Osteoblast (primary cell): ENCODE results near the gene NAXD. TPM values are rescaled to one million over a fixed set of nuclear protein-coding genes. Genes with fewer than 3 reads are reported as not detected.

ENCODE experiments used
- DNase-seq: peaks from one replicate; pipeline ENCODE4 v3.0.0; 2011; ENCODE audit warnings: low spot score, mixed read lengths; ENCODE audit not compliant: insufficient read length; ENCODE audit errors: missing footprints
- H2AFZ ChIP-seq: 2 replicates; pipeline ENCODE4 v1.6.0; 2011; ENCODE audit warnings: mild to moderate bottlenecking, low read length
- H3K27ac ChIP-seq: 2 replicates; pipeline ENCODE4 v1.5.1; 2011; ENCODE audit warnings: mild to moderate bottlenecking, low read depth, low read length, moderate library complexity
- H3K27me3 ChIP-seq: 2 replicates; pipeline ENCODE4 v1.6.0; 2012; ENCODE audit warnings: mild to moderate bottlenecking, control low read depth, inconsistent platforms, low read length, moderate library complexity; ENCODE audit not compliant: insufficient read depth
- H3K36me3 ChIP-seq: 2 replicates; pipeline ENCODE4 v1.5.1; 2011; ENCODE audit warnings: mild to moderate bottlenecking, low read length, control low read depth, moderate library complexity; ENCODE audit not compliant: insufficient read depth
- H3K4me1 ChIP-seq: 2 replicates; pipeline ENCODE4 v1.5.1; 2011; ENCODE audit warnings: mild to moderate bottlenecking, low read length, control low read depth, moderate library complexity; ENCODE audit not compliant: insufficient read depth
- H3K4me2 ChIP-seq: 2 replicates; pipeline ENCODE4 v1.6.0; 2011; ENCODE audit warnings: mild to moderate bottlenecking, low read length; ENCODE audit not compliant: insufficient read depth
- H3K4me3 ChIP-seq: fragments of 200-600 bp; sonication (generic); 3 replicates; pipeline ENCODE4 v1.5.1; 2012; ENCODE audit warnings: mild to moderate bottlenecking, low read length, inconsistent platforms; ENCODE audit not compliant: insufficient read depth
- H3K79me2 ChIP-seq: 2 replicates; pipeline ENCODE4 v1.6.0; 2012; ENCODE audit warnings: mild to moderate bottlenecking, low read length, control low read depth, inconsistent platforms; ENCODE audit not compliant: insufficient read depth
- H3K9me3 ChIP-seq: 2 replicates; pipeline ENCODE4 v1.5.1; 2011; ENCODE audit warnings: low read depth, low read length, control low read depth
- H4K20me1 ChIP-seq: 2 replicates; pipeline ENCODE4 v1.6.0; 2012; ENCODE audit warnings: mild to moderate bottlenecking, low read length, control low read depth; ENCODE audit not compliant: insufficient read depth
- CTCF ChIP-seq: IDR thresholded peaks from 2 replicates; pipeline ENCODE4 v1.5.1; 2011; ENCODE audit warnings: mild to moderate bottlenecking, low read depth, low read length, moderate library complexity; ENCODE audit errors: extremely low read depth
- total RNA-seq: library from RNA; depleted of rRNA; stranded (reverse); fragments of >200 nt; gene quantifications from 2 replicates; pipeline ENCODE4 v1.2.3, GENCODE V29; 2012

Gene NAXD
- total RNA-seq, 1 donor: 15.9 TPM

- H3K27ac ChIP-seq: no peak overlapping the region
- no peaks in the 10 kb centered on the region for H3K79me2 ChIP-seq
- H2AFZ ChIP-seq: no peak overlapping the region
- H3K36me3 ChIP-seq: no peaks in the 10 kb centered on the region
- no peak overlapping the region for H3K4me2 ChIP-seq
- DNase-seq: no peak
- H3K9me3 ChIP-seq: no peaks in the 10 kb centered on the region
- H3K4me1 ChIP-seq: peaks cover 6% of the 10 kb centered on the region
- TF ChIP-seq CTCF: no peak
- no peaks in the 10 kb centered on the region for H4K20me1 ChIP-seq
- no peaks in the 10 kb centered on the region for H3K27me3 ChIP-seq
- no peak overlapping the region for H3K4me3 ChIP-seq
These were observed 25.5 kb upstream of the NAXD start for GRCh38 chr13:110589793-110590390.

GRCh38 chr13:110590577-110590976 is 24.8 kb upstream of the NAXD start:
- H3K36me3 ChIP-seq: no peaks in the 10 kb centered on the region
- H2AFZ ChIP-seq: no peak overlapping the region
- no peak overlapping the region for H3K4me2 ChIP-seq
- no peak for TF ChIP-seq CTCF
- H3K4me1 ChIP-seq: peaks cover 6% of the 10 kb centered on the region
- H3K4me3 ChIP-seq: no peak overlapping the region
- H3K27me3 ChIP-seq: no peaks in the 10 kb centered on the region
- H3K79me2 ChIP-seq: no peaks in the 10 kb centered on the region
- no peaks in the 10 kb centered on the region for H3K9me3 ChIP-seq
- H3K27ac ChIP-seq: no peak overlapping the region
- no peaks in the 10 kb centered on the region for H4K20me1 ChIP-seq
- no peak for DNase-seq

- Histone ChIP-seq H3K27me3 (no peaks in the 10 kb centered on the region), H3K4me1 (peaks cover 6% of the 10 kb centered on the region), H3K4me2 (no peak overlapping the region), H3K36me3 (no peaks in the 10 kb centered on the region), H4K20me1 (no peaks in the 10 kb centered on the region), H3K79me2 (no peaks in the 10 kb centered on the region), H2AFZ (no peak overlapping the region), H3K9me3 (no peaks in the 10 kb centered on the region), H3K4me3 (no peak overlapping the region), H3K27ac (no peak overlapping the region)
- no peak for DNase-seq
- TF ChIP-seq CTCF: no peak
These were observed 22.7 kb upstream of the NAXD start for GRCh38 chr13:110592665-110593064.

GRCh38 chr13:110593430-110594130 is 21.8 kb upstream of the NAXD start:
- TF ChIP-seq CTCF: peak; percentile 59
- H3K4me3 ChIP-seq: no peak overlapping the region
- H3K79me2 ChIP-seq: no peaks in the 10 kb centered on the region
- no peak overlapping the region for H2AFZ ChIP-seq
- no peaks in the 10 kb centered on the region for H3K36me3 ChIP-seq
- H3K27me3 ChIP-seq: no peaks in the 10 kb centered on the region
- no peaks in the 10 kb centered on the region for H3K9me3 ChIP-seq
- H4K20me1 ChIP-seq: no peaks in the 10 kb centered on the region
- peak overlapping the region; percentile 37 for H3K4me2 ChIP-seq
- no peak overlapping the region for H3K27ac ChIP-seq
- no peak for DNase-seq
- peaks cover 6% of the 10 kb centered on the region for H3K4me1 ChIP-seq
